ENCODE results near the gene CACNA2D2.

DNA sequence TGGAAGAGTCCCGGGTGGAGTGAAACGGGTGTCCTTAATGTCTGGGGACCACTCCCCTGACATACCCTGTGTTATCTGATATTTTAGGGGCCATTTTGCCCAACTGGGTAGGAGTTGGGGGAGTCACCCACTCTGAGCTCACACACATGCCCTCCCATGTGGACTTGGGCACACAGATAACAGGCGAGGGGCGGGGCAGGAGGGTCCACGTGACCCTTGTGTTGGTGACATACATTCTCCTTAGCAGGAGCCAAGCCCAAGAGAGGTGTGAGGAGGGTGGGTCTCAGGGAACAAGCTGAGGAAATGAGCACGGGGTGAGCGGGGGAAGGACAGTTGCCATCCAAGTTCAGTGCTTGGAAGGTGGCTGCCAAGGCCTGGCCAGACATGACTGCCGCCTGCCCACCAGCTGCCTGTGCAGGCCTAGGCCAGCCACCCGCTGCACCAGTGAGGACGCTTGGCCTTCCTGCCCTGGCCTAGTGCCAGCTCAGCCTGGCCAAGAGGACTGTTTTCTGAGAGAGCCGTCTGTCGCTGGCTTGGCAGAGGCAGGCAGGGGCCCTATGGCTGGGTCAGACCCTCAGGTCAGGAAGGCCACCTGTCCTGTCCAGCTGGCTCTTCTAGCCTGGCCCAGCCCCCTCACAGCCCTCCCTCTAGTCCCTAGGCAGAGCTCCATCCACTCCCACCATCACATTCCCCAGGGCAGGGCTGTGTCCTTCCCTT, 112.8 kb downstream of the CACNA2D2 start:
- TF ChIP-seq, protein P1, sequence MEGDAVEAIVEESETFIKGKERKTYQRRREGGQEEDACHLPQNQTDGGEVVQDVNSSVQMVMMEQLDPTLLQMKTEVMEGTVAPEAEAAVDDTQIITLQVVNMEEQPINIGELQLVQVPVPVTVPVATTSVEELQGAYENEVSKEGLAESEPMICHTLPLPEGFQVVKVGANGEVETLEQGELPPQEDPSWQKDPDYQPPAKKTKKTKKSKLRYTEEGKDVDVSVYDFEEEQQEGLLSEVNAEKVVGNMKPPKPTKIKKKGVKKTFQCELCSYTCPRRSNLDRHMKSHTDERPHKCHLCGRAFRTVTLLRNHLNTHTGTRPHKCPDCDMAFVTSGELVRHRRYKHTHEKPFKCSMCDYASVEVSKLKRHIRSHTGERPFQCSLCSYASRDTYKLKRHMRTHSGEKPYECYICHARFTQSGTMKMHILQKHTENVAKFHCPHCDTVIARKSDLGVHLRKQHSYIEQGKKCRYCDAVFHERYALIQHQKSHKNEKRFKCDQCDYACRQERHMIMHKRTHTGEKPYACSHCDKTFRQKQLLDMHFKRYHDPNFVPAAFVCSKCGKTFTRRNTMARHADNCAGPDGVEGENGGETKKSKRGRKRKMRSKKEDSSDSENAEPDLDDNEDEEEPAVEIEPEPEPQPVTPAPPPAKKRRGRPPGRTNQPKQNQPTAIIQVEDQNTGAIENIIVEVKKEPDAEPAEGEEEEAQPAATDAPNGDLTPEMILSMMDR (conservative IDR thresholded peaks at IDR 0.05; ENCODE audit: low read depth, low read length) = no peak
- TF ChIP-seq RAD21 (IDR thresholded peaks at IDR 0.05; ENCODE audit: low read length) = no peak
- no peak for TF ChIP-seq POLR2A (IDR thresholded peaks at IDR 0.05; ENCODE audit: low read depth, low read length)
- TF ChIP-seq, protein P2, sequence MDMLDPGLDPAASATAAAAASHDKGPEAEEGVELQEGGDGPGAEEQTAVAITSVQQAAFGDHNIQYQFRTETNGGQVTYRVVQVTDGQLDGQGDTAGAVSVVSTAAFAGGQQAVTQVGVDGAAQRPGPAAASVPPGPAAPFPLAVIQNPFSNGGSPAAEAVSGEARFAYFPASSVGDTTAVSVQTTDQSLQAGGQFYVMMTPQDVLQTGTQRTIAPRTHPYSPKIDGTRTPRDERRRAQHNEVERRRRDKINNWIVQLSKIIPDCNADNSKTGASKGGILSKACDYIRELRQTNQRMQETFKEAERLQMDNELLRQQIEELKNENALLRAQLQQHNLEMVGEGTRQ (IDR thresholded peaks at IDR 0.05; ENCODE audit: low read depth, low read length) = no peak
- no peak for TF ChIP-seq CEBPB (IDR thresholded peaks at IDR 0.05; ENCODE audit: low read depth, low read length)
- TF ChIP-seq FOS (IDR thresholded peaks at IDR 0.05; ENCODE audit: low read depth, low read length) = no peak
- no peak for TF ChIP-seq SMC3 (IDR thresholded peaks at IDR 0.05; ENCODE audit: low read depth, low read length)
- TF ChIP-seq MAZ (IDR thresholded peaks at IDR 0.05; ENCODE audit: borderline replicate concordance, low read depth, low read length) = no peak
